Fibroblast of pulmonary artery (primary cell): ENCODE data around the gene FRAS1.
A peak's percentile ranks its signal among the peaks of the same experiment; 100 is the strongest.

Source experiments
- DNase-seq: peaks from one replicate; pipeline ENCODE4 v3.0.0-alpha.2; 2010; ENCODE audit warnings: low read depth
- H3K4me3 ChIP-seq: replicated peaks from 2 replicates; pipeline ENCODE4 v1.5.1; 2011; ENCODE audit warnings: low read depth, mild to moderate bottlenecking, control low read depth, low read length, moderate library complexity
- CTCF ChIP-seq: IDR thresholded peaks from 2 replicates; pipeline ENCODE4 v1.5.1; 2011; ENCODE audit warnings: mild to moderate bottlenecking, control low read depth, low read length, inconsistent platforms; ENCODE audit errors: missing control alignments

FRAS1 gene

GRCh38 chr4:78584863-78585547 is 527.9 kb downstream of the FRAS1 start:
- peak; percentile 52 for DNase-seq
- no peak for TF ChIP-seq CTCF

GRCh38 chr4:78585633-78586032 is 528.5 kb downstream of the FRAS1 start:
- TF ChIP-seq CTCF, result no peak
- DNase-seq, result no peak
- H3K4me3 ChIP-seq, result no peak overlapping the region

More at GRCh38 chr4:78584863-78585547, 527.9 kb downstream of the FRAS1 start:
- no peak overlapping the region for H3K4me3 ChIP-seq

GRCh38 chr4:78588894-78589545 is 531.9 kb downstream of the FRAS1 start:
- no peak for TF ChIP-seq CTCF
- DNase-seq, result no peak
- H3K4me3 ChIP-seq, result no peak overlapping the region

GRCh38 chr4:78591404-78591803 is 534.3 kb downstream of the FRAS1 start:
- H3K4me3 ChIP-seq, result no peak overlapping the region
- TF ChIP-seq CTCF, result no peak
- peak; percentile 25 for DNase-seq

- no peak for DNase-seq
- TF ChIP-seq CTCF, result peak; percentile 18
- H3K4me3 ChIP-seq, result no peak overlapping the region
These were observed 535.1 kb downstream of the FRAS1 start for GRCh38 chr4:78592088-78592783.
